Occipital lobe (tissue), 2 donors: ENCODE data around the gene MTUS2. TPM values are rescaled to one million over a fixed set of nuclear protein-coding genes. Genes with fewer than 3 reads are reported as not detected.
A peak's percentile ranks its signal among the peaks of the same experiment; 100 is the strongest.

Experiments
- DNase-seq: peaks from one replicate; lab custom pipeline; 2025; lab: John Stamatoyannopoulos, UW
- total RNA-seq: library from RNA; depleted of rRNA; stranded (reverse); fragments of >200 nt; gene quantifications from one replicate; pipeline ENCODE4 v1.2.3, GENCODE V29; 2014

The MTUS2 gene
- total RNA-seq, 1 donor from 2014 or later: 3.6 TPM

GRCh38 chr13:29396446-29396845 is 576.3 kb downstream of the MTUS2 start:
- no peak for DNase-seq

- DNase-seq: no peak
Observed at GRCh38 chr13:29397265-29397664, 577.1 kb downstream of the MTUS2 start.

- DNase-seq: no peak
Observed at GRCh38 chr13:29402166-29402636, 582.1 kb downstream of the MTUS2 start.

GRCh38 chr13:29405401-29405800 is 585.3 kb downstream of the MTUS2 start:
- no peak for DNase-seq

GRCh38 chr13:29411481-29411880 is 591.3 kb downstream of the MTUS2 start:
- no peak for DNase-seq

- no peak for DNase-seq
Observed at GRCh38 chr13:29418026-29418425, 597.9 kb downstream of the MTUS2 start.

- no peak for DNase-seq
Observed at GRCh38 chr13:29421118-29421517, 601.0 kb downstream of the MTUS2 start.

DNA sequence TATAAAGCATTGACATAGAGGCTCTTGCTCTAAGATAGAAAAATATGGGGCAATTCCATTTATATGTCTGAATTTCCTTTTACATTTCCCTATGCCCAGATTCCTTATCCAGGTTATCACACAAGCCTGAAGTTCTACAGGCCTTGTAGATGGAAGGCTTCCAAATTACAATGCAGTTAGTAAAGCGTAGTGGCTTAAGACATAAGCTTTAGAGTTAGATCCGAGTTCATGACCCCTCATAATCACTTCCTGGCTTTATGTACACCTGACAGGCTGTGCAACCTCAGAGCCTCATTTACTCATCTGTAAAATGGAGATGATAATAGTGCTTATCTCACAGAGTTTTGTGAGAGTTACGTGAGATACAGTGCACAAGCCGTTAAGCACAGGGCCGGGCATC is 601.9 kb downstream of the MTUS2 start:
- no peak for DNase-seq

GRCh38 chr13:29423050-29423449 is 602.9 kb downstream of the MTUS2 start:
- DNase-seq: no peak

DNA sequence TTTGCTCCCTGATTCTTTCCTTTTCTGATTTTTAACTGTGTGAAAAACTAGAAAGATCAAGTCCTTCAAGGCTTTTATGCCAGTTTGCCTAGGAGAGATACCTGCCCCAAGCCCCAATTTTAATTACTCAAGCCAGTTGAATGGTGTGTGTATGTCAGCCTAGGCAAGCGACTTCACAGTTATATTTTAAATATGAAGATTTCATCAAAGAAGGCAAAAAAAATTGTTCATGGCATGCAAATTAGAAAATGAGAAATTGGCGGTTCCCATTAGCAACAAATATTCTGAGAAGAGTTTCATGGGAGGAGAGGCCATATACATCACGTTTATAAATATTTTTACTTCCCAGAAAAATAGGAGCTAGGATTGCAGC is 607.8 kb downstream of the MTUS2 start:
- no peak for DNase-seq

- peak; percentile 56 for DNase-seq
Observed at GRCh38 chr13:29428310-29429181, 608.4 kb downstream of the MTUS2 start.

- no peak for DNase-seq
Observed at GRCh38 chr13:29429286-29429900, 609.3 kb downstream of the MTUS2 start.

GRCh38 chr13:29434217-29434945 is 614.2 kb downstream of the MTUS2 start:
- no peak for DNase-seq

GRCh38 chr13:29435125-29435911 is 615.2 kb downstream of the MTUS2 start:
- no peak for DNase-seq

GRCh38 chr13:29436291-29436690 is 616.2 kb downstream of the MTUS2 start:
- DNase-seq: no peak

DNA sequence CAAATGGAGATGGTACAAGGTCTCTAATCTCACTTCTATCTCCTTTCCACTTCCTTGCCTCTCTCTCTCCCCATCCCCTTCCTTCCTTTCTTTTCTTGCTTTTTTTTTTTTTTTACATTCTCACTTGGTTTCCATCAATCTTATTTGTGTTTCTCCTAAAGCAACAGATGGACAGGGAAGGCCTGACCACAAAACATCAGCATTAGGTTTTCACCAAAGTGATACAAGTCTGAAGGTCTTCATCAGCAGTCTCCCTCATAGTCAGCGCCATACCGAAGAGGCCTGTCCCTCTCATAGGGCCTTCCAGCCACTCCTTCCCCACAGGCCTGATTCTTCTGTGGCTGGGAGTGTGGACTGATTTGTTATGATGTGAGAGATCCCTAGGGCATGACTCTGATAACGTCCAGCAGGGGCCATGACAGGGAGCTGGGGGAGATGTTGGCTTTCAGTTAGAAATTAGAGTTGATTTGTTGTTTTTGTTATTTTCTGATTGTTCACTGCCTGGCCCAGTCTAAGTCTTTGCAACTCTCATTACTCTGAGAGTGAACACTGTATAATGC is 616.7 kb downstream of the MTUS2 start:
- DNase-seq: no peak

GRCh38 chr13:29438769-29439168 is 618.6 kb downstream of the MTUS2 start:
- no peak for DNase-seq

- DNase-seq: no peak
Observed at GRCh38 chr13:29439601-29440388, 619.7 kb downstream of the MTUS2 start.

GRCh38 chr13:29441306-29441705 is 621.2 kb downstream of the MTUS2 start:
- no peak for DNase-seq

DNA sequence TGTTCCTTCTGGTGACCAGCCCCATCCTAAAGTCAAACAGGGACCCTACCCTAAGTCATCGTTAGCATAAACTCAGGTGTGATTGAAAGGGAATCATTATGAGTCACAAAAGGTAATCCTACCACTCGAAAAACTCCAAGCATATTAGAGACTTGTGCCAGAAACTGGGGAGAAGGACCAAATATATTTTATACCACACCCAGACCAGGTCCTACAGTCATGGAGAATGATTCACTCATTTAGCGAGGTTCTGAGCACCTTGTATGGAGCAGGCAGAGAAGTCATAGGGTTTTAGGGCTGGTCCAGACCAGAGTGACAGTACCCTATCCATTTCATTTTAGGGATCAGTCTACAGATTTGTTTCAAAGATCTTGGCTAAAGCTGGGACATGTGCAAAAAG is 625.9 kb downstream of the MTUS2 start:
- no peak for DNase-seq
